KMS-11 (cell line): ENCODE results near the gene DDX11.
A peak's percentile ranks its signal among the peaks of the same experiment; 100 is the strongest.
"Not testable (repeated sequence)": the region's sequence is repeated elsewhere in the genome, so short reads cannot be mapped to it uniquely, and the experiment has no call there.

ENCODE experiments used
- H2AFZ ChIP-seq: fragments of 200-600 bp; sonication (generic); 2 replicates; pipeline ENCODE4 v1.6.1; 2016; ENCODE audit warnings: antibody characterized with exemption, mixed run types, low read depth
- H3K27ac ChIP-seq: fragments of 200-600 bp; sonication (generic); 2 replicates; pipeline ENCODE4 v1.6.1; 2016; ENCODE audit warnings: mild to moderate bottlenecking, mixed run types
- H3K27me3 ChIP-seq: fragments of 200-600 bp; sonication (generic); 2 replicates; pipeline ENCODE4 v1.6.1; 2017; ENCODE audit warnings: mild to moderate bottlenecking, low read depth, mixed run types, moderate library complexity; ENCODE audit not compliant: insufficient read depth
- H3K36me3 ChIP-seq: fragments of 200-600 bp; sonication (generic); 2 replicates; pipeline ENCODE4 v1.6.1; 2017; ENCODE audit warnings: mild to moderate bottlenecking, mixed run types; ENCODE audit not compliant: insufficient read depth
- H3K4me1 ChIP-seq: fragments of 200-600 bp; sonication (generic); 2 replicates; pipeline ENCODE4 v1.6.1; 2016; ENCODE audit warnings: mild to moderate bottlenecking, low read depth, mixed run types; ENCODE audit not compliant: poor library complexity, severe bottlenecking
- H3K4me2 ChIP-seq: fragments of 200-600 bp; sonication (generic); 2 replicates; pipeline ENCODE4 v1.7.0; 2016; ENCODE audit warnings: mild to moderate bottlenecking, mixed run types
- H3K4me3 ChIP-seq: fragments of 200-600 bp; sonication (generic); IDR thresholded peaks from 2 replicates; pipeline ENCODE4 v1.6.1; 2017; ENCODE audit warnings: low read depth, low read length, mixed read lengths; ENCODE audit not compliant: insufficient read depth
- H3K79me2 ChIP-seq: fragments of 200-600 bp; sonication (generic); 2 replicates; pipeline ENCODE4 v1.6.1; 2016; ENCODE audit warnings: low read depth, mixed run types; ENCODE audit not compliant: insufficient read depth
- H3K9ac ChIP-seq: fragments of 200-600 bp; sonication (generic); 2 replicates; pipeline ENCODE4 v1.6.1; 2016; ENCODE audit warnings: mild to moderate bottlenecking, mixed run types
- H4K20me1 ChIP-seq: fragments of 200-600 bp; sonication (generic); 2 replicates; pipeline ENCODE4 v1.6.1; 2016; ENCODE audit warnings: mild to moderate bottlenecking, mixed run types; ENCODE audit not compliant: insufficient read depth

The DDX11 gene

GRCh38 chr12:31074333-31074874 lies 744 bp downstream of the DDX11 start:
- peaks cover 10% of the 10 kb centered on the region for H3K4me1 ChIP-seq
- H3K36me3 ChIP-seq, H3K27me3 ChIP-seq, H4K20me1 ChIP-seq, H3K4me3 ChIP-seq: not testable (repeated sequence)
- peak overlapping the region; percentile 71 for H3K9ac ChIP-seq
- H3K4me2 ChIP-seq, result peak overlapping the region; percentile 27
- peak overlapping the region; percentile 70 for H3K27ac ChIP-seq
- peak overlapping the region; percentile 90; the same call in 1 of the 2 replicates for H2AFZ ChIP-seq
- peaks cover 12% of the 10 kb centered on the region; the same call in 1 of the 2 replicates for H3K79me2 ChIP-seq

- not testable (repeated sequence) for H4K20me1 ChIP-seq, H3K27me3 ChIP-seq, H3K36me3 ChIP-seq, H3K4me3 ChIP-seq, H3K9ac ChIP-seq, H2AFZ ChIP-seq, H3K27ac ChIP-seq, H3K4me2 ChIP-seq
- Histone ChIP-seq H3K79me2 (peaks cover 12% of the 10 kb centered on the region; the same call in 1 of the 2 replicates), H3K4me1 (peaks cover 16% of the 10 kb centered on the region)
Observed at GRCh38 chr12:31076150-31076549, 2.5 kb downstream of the DDX11 start.

- H4K20me1 ChIP-seq, H3K9ac ChIP-seq, H2AFZ ChIP-seq, H3K27me3 ChIP-seq, H3K4me3 ChIP-seq, H3K36me3 ChIP-seq, H3K4me2 ChIP-seq, H3K27ac ChIP-seq: not testable (repeated sequence)
- peaks cover 12% of the 10 kb centered on the region; the same call in 1 of the 2 replicates for H3K79me2 ChIP-seq
- H3K4me1 ChIP-seq, result peaks cover 16% of the 10 kb centered on the region
Observed at GRCh38 chr12:31077095-31077494, 3.4 kb downstream of the DDX11 start.

- H3K4me3 ChIP-seq, H3K4me2 ChIP-seq, H3K27me3 ChIP-seq, H4K20me1 ChIP-seq, H2AFZ ChIP-seq, H3K27ac ChIP-seq, H3K9ac ChIP-seq, H3K36me3 ChIP-seq: not testable (repeated sequence)
- Histone ChIP-seq H3K79me2 (peaks cover 12% of the 10 kb centered on the region; the same call in 1 of the 2 replicates), H3K4me1 (peaks cover 11% of the 10 kb centered on the region)
Observed at GRCh38 chr12:31077998-31078397, 4.3 kb downstream of the DDX11 start.

- not testable (repeated sequence) for H3K4me1 ChIP-seq, H2AFZ ChIP-seq, H4K20me1 ChIP-seq, H3K4me2 ChIP-seq, H3K27ac ChIP-seq, H3K9ac ChIP-seq, H3K27me3 ChIP-seq, H3K36me3 ChIP-seq, H3K4me3 ChIP-seq
- peaks cover 12% of the 10 kb centered on the region; the same call in 1 of the 2 replicates for H3K79me2 ChIP-seq
Observed at GRCh38 chr12:31079421-31079820, 5.8 kb downstream of the DDX11 start.

- not testable (repeated sequence) for H3K36me3 ChIP-seq, H3K4me3 ChIP-seq, H3K27me3 ChIP-seq, H3K4me1 ChIP-seq, H2AFZ ChIP-seq, H4K20me1 ChIP-seq, H3K9ac ChIP-seq, H3K4me2 ChIP-seq, H3K27ac ChIP-seq
- peaks cover 12% of the 10 kb centered on the region; the same call in 1 of the 2 replicates for H3K79me2 ChIP-seq
Observed at GRCh38 chr12:31080221-31080620, 6.6 kb downstream of the DDX11 start.

GRCh38 chr12:31081274-31081673 lies 7.6 kb downstream of the DDX11 start:
- not testable (repeated sequence) for H2AFZ ChIP-seq, H3K4me1 ChIP-seq, H4K20me1 ChIP-seq, H3K9ac ChIP-seq, H3K4me2 ChIP-seq, H3K27me3 ChIP-seq, H3K4me3 ChIP-seq, H3K79me2 ChIP-seq, H3K27ac ChIP-seq, H3K36me3 ChIP-seq

- H2AFZ ChIP-seq, H4K20me1 ChIP-seq, H3K9ac ChIP-seq, H3K4me2 ChIP-seq, H3K27me3 ChIP-seq, H3K27ac ChIP-seq, H3K36me3 ChIP-seq, H3K4me3 ChIP-seq, H3K4me1 ChIP-seq, H3K79me2 ChIP-seq: not testable (repeated sequence)
Observed at GRCh38 chr12:31084241-31084640, 10.6 kb downstream of the DDX11 start.

- not testable (repeated sequence) for H3K27me3 ChIP-seq, H2AFZ ChIP-seq, H3K4me2 ChIP-seq, H3K4me3 ChIP-seq, H3K36me3 ChIP-seq, H3K4me1 ChIP-seq, H3K27ac ChIP-seq, H4K20me1 ChIP-seq, H3K79me2 ChIP-seq, H3K9ac ChIP-seq
Observed at GRCh38 chr12:31086032-31086431, 12.4 kb downstream of the DDX11 start.

GRCh38 chr12:31087486-31087885 lies 13.8 kb downstream of the DDX11 start:
- H3K9ac ChIP-seq, H3K79me2 ChIP-seq, H4K20me1 ChIP-seq, H2AFZ ChIP-seq, H3K27ac ChIP-seq, H3K4me1 ChIP-seq, H3K4me2 ChIP-seq, H3K27me3 ChIP-seq, H3K36me3 ChIP-seq, H3K4me3 ChIP-seq: not testable (repeated sequence)
